Thyroid gland (tissue), 4 donors: Measurements from ENCODE around the gene WDR49.

Experiments used
- CTCF ChIP-seq, 6 experiments: fragments of 200-600 bp in 3 of 6; fragments of 450-650 bp in 3 of 6; sonication (generic) in 3 of 6; IDR thresholded peaks; one replicate each; pipeline ENCODE4 v1.5.1; 2016 to 2019; ENCODE audit warnings: antibody characterized with exemption in 6 of 6, mild to moderate bottlenecking in 2 of 6, inconsistent platforms in 1 of 6, moderate library complexity in 1 of 6
- POLR2A ChIP-seq, 2 donors: fragments of 450-650 bp; IDR thresholded peaks; one replicate each; pipeline ENCODE4 v1.6.1; 2017; ENCODE audit warnings: antibody characterized with exemption in 2 of 2, mild to moderate bottlenecking in 2 of 2, moderate library complexity in 1 of 2

- TF ChIP-seq CTCF (IDR thresholded peaks at IDR 0.05) (no peak), POLR2A (IDR thresholded peaks at IDR 0.05) (no peak)
Measured at GRCh38 chr3:167559924-167560323, 93.8 kb downstream of the WDR49 start.
